Measurements from ENCODE around the gene PCDHGA4.
A peak's percentile ranks its signal among the peaks of the same experiment; 100 is the strongest.
"Not testable (repeated sequence)": the region's sequence is repeated elsewhere in the genome, so short reads cannot be mapped to it uniquely, and the experiment has no call there.

PCDHGA4 gene

DNA sequence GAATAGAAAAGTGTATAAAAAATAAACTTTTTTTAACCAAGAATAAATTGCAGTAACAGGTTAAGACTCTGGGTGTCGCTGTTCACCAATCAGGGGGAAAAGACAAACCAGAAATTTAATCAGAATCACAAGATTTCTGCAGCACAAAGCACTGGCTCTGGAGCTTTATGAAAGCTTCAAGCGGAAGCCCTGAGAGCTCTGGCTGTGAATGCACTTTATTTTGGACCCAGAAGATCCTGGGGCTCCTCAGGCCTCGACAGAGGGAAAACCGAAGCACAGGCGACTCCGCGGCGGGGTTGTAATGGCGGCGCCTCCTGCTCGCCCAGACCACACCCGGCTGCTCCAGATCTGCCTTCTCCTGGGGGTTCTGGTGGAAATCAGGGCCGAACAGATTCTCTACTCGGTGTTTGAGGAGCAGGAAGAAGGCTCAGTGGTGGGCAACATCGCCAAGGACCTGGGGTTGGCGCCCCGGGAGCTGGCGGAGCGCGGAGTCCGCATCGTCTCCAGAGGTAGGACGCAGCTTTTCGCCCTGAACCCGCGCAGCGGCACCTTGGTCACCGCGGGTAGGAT, at the start of gene PCDHGA4:
TSS of gene PCDHGA4 (plus strand) at position 122 of the 570 bp plus-strand sequence. CDS start at position 209, 87 bp downstream.
- DNase-seq (ENCODE audit: low read depth in 2 of 2, low spot score in 1 of 2), result no peak

DNA sequence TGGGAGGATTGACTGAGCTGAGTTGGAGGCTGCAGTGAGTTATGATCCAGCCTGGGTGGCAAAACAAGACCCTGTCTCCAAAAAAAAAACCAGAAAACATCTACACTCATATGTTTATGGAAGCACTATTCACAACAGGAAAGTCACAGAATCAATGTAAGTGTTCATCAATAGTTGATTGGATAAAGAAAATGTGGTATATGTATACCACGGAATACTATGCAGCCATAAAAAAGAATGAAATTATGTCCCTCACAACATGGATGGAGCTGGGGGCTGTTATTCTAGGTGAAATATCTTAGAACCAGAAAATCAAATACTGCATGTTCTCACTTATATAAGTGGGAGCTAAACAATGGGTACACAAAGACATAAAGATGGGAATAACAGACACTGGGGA, 48.2 kb upstream of the PCDHGA4 start:
- no peak for DNase-seq (ENCODE audit: low read depth in 2 of 2, low spot score in 1 of 2)

DNA sequence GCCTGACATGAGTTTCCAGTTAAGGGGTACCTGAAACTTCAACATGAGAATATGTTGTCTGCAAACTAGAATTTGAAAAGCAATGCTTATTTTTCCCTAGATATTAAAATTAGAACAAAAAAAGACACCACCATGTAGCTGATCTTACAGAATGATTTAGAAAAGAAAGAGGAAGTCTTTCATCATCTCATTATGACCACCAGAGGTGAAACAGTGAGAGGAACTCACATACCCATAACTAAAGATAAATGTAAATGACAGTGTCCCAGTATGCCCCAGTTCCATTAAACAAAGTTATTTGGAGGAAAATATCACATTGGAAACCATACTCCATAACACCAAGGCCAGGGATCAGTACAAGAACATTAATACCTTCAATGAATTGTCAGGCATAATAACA, 41.1 kb upstream of the PCDHGA4 start:
- DNase-seq (ENCODE audit: low read depth in 2 of 2, low spot score in 1 of 2), result no peak

DNA sequence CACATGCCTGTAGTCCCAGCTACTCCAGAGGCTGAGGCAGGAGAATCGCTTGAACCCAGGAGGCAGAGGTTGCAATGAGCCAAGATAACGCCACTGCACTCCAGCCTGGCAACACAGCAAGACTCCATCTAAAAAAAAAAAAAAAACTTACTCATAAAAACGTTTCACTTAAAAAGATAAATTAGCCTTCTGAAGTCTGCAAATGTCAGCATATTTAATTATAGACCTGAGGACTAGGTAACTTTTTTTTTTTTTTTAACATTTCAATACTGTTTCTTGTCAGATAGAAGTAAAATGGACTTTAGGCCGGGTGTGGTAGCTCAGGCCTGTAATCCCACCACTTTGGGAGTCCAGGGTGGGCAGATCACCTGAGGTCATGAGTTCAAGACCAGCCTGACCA, 37.9 kb upstream of the PCDHGA4 start:
- DNase-seq (ENCODE audit: low read depth in 2 of 2, low spot score in 1 of 2), result not testable (repeated sequence)

DNA sequence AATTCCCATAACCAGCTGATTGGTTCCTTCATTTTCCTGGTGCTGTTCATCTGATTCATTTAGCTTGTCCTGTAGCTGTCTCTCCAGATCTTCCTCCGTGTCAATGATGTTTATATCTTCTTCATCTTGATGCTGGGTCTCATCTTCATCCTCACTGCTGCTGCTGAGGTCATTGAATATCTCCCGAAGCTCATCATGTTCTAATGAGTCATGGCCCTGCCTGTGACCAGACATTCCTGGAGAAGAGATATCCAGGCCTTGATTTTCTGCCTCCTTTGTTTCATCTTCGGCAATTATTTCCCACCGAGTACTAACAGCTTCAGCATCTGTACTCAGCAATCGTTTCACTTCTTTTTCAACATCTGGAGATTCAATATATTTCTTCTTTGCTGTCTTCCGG, 35.6 kb upstream of the PCDHGA4 start:
- no peak for DNase-seq (ENCODE audit: low read depth in 2 of 2, low spot score in 1 of 2)

DNA sequence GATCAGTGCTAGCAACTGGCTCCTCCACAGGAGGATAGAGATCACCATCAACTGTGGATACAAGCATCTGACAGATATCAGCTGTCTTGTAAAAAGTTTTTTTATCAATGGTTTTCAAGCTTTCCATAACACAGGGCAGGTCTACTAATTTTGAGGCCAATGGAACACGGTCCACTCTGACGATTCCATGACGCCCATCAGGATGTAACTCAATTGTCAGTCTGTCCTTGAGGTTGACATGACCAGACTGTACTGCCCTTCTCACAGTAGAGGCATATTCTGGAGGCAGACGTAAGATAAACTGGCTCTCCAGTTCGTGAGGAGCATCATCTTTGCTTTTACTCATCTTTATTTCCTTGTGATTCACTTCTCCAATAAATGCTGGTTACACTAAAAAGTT, 35.1 kb upstream of the PCDHGA4 start:
- DNase-seq (ENCODE audit: low read depth in 2 of 2, low spot score in 1 of 2), result no peak

DNA sequence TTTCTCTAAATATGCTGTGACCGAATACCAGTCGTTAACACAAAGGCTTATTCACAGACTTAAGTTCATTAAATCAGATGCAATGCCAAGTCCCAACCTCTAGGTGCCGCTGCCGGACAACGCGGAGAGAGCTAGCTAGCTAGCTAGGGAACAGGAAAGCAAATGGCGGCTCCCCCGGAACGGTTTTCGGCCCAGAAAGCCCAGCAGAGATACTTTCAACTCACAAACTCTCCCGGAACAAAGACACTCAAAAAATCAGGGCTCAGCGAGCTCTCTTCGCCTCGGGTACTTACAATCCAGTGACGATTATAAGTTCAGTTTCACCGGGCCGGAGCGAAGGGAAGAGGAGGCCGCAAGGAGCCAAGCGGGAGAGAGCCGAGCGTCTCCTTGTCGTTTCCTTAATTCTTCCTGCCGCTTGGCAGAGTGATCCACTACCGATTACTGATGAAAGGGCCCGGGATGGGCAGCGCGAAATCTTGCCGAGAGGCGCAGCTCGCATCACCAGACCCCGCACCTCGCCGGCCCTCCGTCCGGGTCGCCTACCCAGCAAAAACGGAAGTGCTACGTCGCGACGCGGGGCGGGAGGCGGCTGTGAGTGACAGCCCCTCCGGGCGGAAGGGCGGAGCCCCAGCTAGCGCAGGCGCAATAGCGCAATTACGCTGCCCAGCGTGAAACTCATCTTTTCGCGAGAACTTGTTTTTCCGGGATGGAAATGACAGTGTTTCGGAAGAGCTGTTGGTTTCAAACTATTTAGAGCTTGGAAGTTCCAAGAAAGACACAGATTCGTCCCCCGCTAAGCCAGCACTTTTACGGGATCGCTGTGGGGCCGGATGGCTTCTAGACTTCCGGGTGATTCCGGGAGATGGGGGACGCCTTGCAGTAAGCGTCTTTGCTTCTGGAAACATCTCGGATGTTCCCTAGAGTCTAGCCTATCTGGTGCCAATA, 34.3 kb upstream of the PCDHGA4 start, which contains the start of gene TAF7:
TSS of gene TAF7 (minus strand) at position 560 of the 945 bp plus-strand sequence. CDS start 740 bp downstream, outside the sequence.
- DNase-seq (ENCODE audit: low read depth in 2 of 2, low spot score in 1 of 2), result peak; percentile 78 to 86

DNA sequence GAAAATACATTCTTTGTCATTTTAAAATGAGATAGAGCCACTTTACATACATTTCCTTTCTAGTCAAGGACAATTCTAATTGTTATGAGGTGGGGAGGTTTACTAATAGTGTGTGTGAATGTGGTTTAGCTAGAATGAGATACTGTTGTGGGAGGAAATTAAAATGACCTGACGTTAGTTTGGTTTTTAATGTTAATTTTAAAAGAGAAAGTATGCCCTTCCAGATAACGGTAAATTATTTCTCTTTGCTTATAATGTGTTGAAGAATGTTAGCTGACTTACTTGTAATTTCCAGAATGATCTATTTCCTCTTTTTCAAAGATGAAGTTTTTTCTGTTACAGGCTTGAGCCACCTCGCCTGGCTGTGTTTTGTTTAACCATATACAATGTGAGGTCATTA, 32.6 kb upstream of the PCDHGA4 start:
- DNase-seq (ENCODE audit: low read depth in 2 of 2, low spot score in 1 of 2), result no peak

DNA sequence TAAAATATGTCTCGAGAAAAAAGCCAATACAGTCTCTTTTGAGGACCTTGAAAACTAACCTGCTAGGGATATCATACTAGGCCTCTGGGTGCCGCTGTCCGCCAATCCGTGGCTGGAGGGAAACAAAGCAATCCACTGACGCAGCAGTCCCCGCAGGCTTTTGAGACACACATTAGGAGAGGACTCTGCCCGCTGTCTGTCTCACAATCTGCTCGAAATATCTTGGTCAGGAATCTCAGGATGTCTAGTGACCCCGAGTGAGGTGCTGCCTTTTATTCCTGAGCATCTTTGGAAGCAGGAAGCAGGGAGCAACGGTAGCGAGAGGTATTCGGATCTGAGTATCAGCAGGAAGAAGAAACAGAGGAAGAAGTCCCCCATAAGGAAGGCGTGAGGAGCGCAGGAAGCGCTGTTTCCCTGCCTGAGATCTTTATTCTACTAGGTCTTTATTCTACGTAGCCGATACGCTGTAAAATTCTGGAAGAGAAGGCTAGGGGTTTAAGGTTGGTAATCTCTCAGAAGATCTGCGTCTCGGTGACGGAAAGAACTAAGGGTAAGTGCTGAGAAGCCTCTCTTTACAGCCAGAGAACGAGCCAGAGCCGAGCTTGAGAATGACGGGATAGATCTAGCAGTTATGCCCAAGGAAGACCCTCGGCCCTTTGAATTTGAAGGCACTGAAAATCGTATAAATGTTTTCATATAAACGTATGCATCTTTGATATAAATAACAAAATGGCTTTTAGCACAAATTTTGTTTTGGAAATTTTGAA, 28.6 kb upstream of the PCDHGA4 start:
- peak; percentile 33 to 54 for DNase-seq (ENCODE audit: low read depth in 2 of 2, low spot score in 1 of 2)

DNA sequence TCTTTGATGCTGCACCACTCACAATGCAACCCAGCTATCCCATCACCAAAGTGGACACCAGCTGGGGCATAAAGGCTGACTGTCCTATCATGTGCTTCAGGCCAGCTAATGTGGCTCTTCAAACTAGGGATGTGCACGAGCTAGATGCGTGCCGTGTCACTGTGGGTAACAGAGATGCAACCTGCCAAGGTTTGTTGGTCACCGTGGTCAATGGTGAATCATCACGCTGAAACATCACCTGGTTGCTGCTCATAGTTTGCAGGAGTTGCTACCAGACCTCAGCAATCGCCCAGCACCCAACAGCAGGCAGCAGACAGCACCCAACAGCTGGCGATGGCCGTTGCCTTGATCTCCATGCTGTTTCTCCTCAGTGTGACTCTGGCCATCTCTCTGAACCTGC, 26.6 kb upstream of the PCDHGA4 start:
- no peak for DNase-seq (ENCODE audit: low read depth in 2 of 2, low spot score in 1 of 2)

DNA sequence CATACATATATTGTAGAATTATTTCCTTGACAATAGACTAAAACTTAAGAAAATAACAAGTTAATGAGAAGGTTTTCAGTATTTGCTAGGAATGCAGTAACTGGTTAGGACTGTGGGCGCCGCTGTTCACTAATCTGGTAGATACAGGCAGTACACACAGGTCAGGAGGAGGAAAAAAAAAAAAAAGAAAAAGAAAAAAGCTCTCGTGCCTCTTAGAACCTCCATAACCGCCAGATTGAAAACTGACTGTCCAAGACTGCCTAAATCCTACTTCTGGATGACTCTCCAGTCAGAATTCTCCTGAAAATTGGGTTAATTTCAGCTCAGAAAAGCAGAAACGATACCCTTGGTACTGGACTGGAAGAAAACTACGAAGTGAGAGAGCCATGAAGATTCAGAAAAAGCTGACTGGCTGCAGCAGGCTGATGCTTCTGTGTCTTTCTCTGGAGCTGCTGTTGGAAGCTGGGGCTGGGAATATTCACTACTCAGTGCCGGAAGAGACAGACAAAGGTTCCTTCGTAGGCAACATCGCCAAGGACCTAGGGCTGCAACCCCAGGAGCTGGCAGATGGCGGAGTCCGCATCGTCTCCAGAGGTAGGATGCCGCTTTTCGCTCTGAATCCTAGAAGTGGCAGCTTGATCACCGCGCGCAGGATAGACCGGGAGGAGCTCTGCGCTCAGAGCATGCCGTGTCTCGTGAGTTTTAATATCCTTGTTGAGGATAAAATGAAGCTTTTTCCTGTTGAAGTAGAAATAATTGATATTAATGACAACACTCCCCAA, 24.3 kb upstream of the PCDHGA4 start, which contains the start of gene PCDHGA1:
TSS of gene PCDHGA1 (plus strand) at position 216 of the 782 bp plus-strand sequence.
- DNase-seq (ENCODE audit: low read depth in 2 of 2, low spot score in 1 of 2), result no peak

DNA sequence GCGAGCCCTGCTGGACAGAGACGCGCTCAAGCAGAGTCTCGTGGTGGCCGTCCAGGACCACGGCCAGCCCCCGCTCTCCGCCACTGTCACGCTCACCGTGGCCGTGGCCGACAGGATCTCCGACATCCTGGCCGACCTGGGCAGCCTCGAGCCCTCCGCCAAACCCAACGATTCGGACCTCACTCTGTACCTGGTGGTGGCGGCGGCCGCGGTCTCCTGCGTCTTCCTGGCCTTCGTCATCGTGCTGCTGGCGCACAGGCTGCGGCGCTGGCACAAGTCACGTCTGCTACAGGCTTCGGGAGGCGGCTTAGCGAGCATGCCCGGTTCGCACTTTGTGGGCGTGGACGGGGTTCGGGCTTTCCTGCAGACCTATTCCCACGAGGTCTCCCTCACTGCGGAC, 22.2 kb upstream of the PCDHGA4 start:
- DNase-seq (ENCODE audit: low read depth in 2 of 2, low spot score in 1 of 2), result not testable (repeated sequence)

DNA sequence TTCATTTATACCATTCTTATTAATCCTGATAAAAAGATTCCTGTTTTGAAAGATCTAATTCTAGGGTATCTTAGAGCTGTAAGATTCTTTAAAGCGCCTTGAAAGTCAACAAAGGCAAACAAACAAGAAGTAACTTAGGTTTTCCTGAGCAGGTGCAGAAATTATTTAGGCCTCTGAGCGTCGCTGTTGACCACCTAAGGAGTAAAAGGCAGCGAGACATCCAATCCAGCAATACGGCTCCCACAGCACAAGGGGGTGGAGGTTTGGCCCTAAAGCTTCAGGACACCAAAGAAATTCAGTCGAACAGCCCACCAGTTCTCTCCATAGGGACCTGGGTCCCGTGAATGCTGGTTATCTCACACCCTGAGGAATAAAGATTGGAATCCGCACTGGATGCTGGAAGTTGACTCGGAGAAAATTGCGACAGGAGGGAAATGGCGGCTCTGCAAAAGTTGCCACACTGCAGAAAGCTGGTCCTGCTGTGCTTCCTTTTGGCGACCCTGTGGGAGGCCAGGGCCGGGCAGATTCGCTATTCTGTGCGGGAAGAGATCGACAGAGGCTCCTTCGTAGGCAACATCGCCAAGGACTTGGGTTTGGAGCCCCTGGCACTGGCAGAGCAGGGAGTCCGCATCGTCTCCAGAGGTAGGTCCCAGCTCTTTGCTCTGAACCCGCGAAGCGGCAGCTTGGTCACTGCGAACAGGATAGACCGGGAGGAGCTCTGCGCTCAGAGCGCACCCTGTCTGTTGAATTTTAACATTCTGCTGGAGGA, 16.1 kb upstream of the PCDHGA4 start, which contains the start of gene PCDHGA2:
TSS of gene PCDHGA2 (plus strand) at position 223 of the 769 bp plus-strand sequence.
- no peak for DNase-seq (ENCODE audit: low read depth in 2 of 2, low spot score in 1 of 2)

DNA sequence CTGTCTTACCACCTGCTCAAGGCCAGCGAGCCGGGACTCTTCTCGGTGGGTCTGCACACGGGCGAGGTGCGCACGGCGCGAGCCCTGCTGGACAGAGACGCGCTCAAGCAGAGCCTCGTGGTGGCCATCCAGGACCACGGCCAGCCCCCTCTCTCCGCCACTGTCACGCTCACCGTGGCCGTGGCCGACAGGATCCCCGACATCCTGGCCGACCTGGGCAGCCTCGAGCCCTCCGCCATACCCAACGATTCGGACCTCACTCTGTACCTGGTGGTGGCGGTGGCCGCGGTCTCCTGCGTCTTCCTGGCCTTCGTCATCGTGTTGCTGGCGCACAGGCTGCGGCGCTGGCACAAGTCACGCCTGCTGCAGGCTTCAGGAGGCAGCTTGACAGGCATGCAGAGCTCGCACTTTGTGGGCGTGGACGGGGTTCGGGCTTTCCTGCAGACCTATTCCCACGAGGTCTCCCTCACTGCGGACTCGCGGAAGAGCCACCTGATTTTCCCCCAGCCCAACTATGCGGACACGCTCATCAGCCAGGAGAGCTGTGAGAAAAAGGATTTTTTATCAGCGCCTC, 14.0 kb upstream of the PCDHGA4 start:
- DNase-seq (ENCODE audit: low read depth in 2 of 2, low spot score in 1 of 2), result not testable (repeated sequence)

DNA sequence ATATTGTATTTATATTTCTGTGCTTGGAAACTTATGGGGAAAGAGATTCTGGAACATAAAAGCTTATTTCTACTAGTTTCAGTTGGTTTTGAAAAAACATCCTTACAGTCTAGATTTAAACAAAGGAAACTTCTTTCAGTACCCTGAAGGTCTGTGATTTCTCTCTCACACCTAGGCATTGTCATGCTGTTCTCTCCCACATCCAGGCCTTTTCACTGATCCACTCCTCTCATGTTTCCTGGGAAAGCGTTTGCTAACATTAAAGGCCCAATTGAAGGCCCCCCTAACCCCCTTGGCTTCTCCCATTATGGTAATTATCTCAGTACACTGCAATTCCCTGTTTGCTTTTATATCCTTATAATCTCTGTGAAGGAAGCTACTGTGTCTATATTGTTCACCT, 12.0 kb upstream of the PCDHGA4 start:
- DNase-seq (ENCODE audit: low read depth in 2 of 2, low spot score in 1 of 2), result no peak

DNA sequence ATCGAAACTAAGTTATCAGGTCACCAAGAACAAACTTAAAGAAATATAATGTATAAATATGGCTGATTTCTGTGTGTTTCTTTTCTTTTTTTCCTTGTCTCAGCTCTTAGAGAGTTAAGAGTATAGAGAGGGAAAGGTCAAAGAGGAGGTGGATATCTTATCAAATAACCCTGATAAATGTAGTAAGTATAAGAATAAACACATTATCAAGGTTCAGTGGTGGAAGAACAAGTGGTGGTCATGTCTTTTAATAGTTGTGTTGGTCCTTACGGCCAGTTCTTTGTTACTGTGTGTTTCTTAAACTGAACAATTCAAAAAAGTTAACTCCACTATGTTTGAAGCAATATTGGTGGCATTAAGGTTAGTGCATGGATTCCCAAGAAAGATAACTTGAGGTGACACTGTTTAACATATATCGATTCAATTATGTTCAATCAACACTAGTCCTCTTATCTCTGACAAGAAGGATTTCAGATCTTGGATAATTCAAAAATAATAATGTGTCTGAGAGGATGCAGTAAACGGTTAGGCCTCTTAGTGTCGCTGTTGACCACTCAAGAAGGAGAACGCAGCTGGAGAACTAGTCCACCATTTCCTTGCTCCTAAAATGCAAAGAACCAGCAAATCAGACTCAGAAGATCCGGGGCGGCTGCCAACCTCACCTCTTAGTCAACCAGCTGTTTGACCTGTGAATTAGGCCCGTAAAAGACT, 11.4 kb upstream of the PCDHGA4 start, which contains the start of gene PCDHGA3:
TSS of gene PCDHGA3 (plus strand) at position 588 of the 711 bp plus-strand sequence. CDS start 205 bp downstream, outside the sequence.
- no peak for DNase-seq (ENCODE audit: low read depth in 2 of 2, low spot score in 1 of 2)

DNA sequence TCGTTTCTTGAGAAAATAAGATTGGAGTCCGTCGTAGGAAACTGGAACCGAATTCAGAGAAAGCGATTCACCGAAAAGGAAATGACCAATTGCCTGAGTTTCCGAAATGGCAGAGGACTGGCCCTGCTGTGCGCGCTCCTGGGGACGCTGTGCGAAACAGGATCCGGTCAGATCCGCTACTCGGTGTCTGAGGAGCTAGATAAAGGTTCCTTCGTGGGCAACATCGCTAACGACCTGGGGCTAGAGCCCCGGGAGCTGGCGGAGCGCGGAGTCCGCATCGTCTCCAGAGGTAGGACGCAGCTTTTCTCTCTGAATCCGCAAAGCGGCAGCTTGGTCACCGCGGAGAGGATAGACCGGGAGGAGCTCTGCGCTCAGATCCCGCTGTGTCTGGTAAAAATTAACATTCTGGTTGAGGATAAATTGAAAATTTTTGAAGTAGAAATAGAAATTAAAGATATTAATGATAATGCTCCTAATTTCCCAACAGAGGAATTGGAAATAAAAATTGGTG, 10.8 kb upstream of the PCDHGA4 start:
- DNase-seq (ENCODE audit: low read depth in 2 of 2, low spot score in 1 of 2), result no peak

DNA sequence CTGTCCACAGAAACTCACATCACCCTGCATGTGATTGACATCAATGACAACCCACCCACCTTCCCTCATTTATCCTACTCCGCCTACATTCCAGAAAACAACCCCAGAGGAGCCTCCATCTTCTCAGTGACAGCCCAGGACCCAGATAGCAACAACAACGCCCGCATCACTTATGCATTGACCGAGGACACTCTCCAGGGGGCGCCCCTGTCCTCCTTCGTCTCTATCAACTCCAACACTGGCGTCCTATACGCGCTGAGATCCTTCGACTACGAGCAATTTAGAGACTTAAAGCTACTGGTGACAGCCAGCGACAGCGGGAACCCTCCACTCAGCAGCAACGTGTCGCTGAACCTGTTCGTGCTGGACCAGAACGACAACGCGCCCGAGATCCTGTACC, 9.5 kb upstream of the PCDHGA4 start:
- no peak for DNase-seq (ENCODE audit: low read depth in 2 of 2, low spot score in 1 of 2)

Measured in stimulated activated CD8-positive, alpha-beta memory T cell treated with anti-CD3 and anti-CD28 coated beads, Interleukin-4, amount 100 ng/mL, for 1 hour (primary cell).